ENCODE measurements around the gene SIAH1. TPM values are rescaled to one million over a fixed set of nuclear protein-coding genes. Genes with fewer than 3 reads are reported as not detected.

The SIAH1 gene
- total RNA-seq, 4 donors from 2014 or later, result 21.6 to 31.0 (median 25.9) TPM

DNA sequence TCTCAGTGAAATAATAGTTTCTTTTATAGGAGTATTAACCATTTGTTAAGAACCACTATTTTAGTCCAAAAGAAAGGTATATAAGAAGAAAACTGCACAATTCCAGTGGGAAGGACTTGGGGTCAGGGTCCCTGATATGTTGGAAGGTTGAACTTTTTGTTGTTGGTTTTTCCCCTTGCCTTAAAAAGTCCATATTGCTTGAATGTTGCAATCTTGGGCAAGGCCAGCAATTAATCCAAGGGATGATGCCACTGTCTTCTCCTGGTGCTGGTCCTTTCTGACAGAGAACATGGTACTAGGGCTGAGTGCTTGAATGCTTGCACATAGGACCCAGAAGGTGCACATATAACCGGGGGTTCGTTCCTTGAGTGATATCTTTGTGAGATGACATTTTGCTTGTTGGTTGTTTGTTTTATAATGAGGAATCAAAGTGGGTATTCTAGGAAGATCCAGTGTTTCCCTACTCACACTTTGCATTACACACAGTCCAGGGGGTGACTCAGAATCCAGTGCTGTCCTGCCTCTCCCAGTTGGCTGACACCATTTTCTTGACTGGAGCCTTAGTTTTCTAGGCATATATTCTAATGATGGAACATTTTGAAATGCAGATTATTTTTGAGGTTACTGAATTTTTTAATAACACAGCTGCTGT is 54.9 kb downstream of the SIAH1 start:
- H3K4me3 ChIP-seq, result no peak overlapping the region
- no peak overlapping the region for H3K27ac ChIP-seq (replicated peaks in 1 of 4)
- 100% methylated on average over 2 of the region's 2 CpGs for WGBS
- H3K9me3 ChIP-seq, result no peaks in the 10 kb centered on the region
- no peaks in the 10 kb centered on the region for H3K27me3 ChIP-seq
- DNase-seq (ENCODE audit: extremely low spot score), result no peak
- H3K36me3 ChIP-seq, result peaks cover 10 to 20% (median 16%) of the 10 kb centered on the region in 4 donors
- H3K4me1 ChIP-seq, result peaks cover 0 to 16% (median 6%) of the 10 kb centered on the region in 4 donors
- TF ChIP-seq, protein P1, sequence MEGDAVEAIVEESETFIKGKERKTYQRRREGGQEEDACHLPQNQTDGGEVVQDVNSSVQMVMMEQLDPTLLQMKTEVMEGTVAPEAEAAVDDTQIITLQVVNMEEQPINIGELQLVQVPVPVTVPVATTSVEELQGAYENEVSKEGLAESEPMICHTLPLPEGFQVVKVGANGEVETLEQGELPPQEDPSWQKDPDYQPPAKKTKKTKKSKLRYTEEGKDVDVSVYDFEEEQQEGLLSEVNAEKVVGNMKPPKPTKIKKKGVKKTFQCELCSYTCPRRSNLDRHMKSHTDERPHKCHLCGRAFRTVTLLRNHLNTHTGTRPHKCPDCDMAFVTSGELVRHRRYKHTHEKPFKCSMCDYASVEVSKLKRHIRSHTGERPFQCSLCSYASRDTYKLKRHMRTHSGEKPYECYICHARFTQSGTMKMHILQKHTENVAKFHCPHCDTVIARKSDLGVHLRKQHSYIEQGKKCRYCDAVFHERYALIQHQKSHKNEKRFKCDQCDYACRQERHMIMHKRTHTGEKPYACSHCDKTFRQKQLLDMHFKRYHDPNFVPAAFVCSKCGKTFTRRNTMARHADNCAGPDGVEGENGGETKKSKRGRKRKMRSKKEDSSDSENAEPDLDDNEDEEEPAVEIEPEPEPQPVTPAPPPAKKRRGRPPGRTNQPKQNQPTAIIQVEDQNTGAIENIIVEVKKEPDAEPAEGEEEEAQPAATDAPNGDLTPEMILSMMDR (IDR thresholded peaks at IDR 0.05), result peak in 1 of 3 experiments; percentile 5
- no peak for TF ChIP-seq POLR2A (IDR thresholded peaks at IDR 0.05; ENCODE audit: low read depth)
- intact Hi-C loops (cut with DNase I), result no loop called here

- DNase-seq (ENCODE audit: extremely low spot score), result no peak
- Histone ChIP-seq H3K9me3 (no peaks in the 10 kb centered on the region), H3K4me1 (peaks cover 0 to 14% (median 4%) of the 10 kb centered on the region in 4 donors), H3K27ac (replicated peaks in 1 of 4) (no peak overlapping the region), H3K4me3 (no peak overlapping the region), H3K36me3 (peaks cover 1 to 14% (median 4%) of the 10 kb centered on the region in 4 donors), H3K27me3 (no peaks in the 10 kb centered on the region)
- WGBS, result 90% methylated on average over 4 of the region's 4 CpGs
- intact Hi-C loops (cut with DNase I), result no loop called here
- TF ChIP-seq, protein P1 (IDR thresholded peaks at IDR 0.05), result no peak
- TF ChIP-seq POLR2A (IDR thresholded peaks at IDR 0.05; ENCODE audit: low read depth), result no peak
- TF ChIP-seq EP300 (IDR thresholded peaks at IDR 0.05), result no peak
- TF ChIP-seq POLR2AphosphoS5 (IDR thresholded peaks at IDR 0.05), result no peak
Observed at GRCh38 chr16:48329138-48329537, 56.1 kb downstream of the SIAH1 start.

GRCh38 chr16:48326915-48327314 is 58.3 kb downstream of the SIAH1 start:
- Histone ChIP-seq H3K36me3 (peaks cover 0 to 13% (median 0%) of the 10 kb centered on the region in 4 donors), H3K9me3 (no peaks in the 10 kb centered on the region), H3K4me1 (peaks cover 0 to 14% (median 5%) of the 10 kb centered on the region in 4 donors), H3K4me3 (no peak overlapping the region), H3K27me3 (no peaks in the 10 kb centered on the region), H3K27ac (replicated peaks in 1 of 4) (no peak overlapping the region)
- TF ChIP-seq EP300 (IDR thresholded peaks at IDR 0.05) (no peak), POLR2AphosphoS5 (IDR thresholded peaks at IDR 0.05) (no peak), POLR2A (IDR thresholded peaks at IDR 0.05; ENCODE audit: low read depth) (no peak)
- TF ChIP-seq, protein P1 (IDR thresholded peaks at IDR 0.05), result no peak
- intact Hi-C loops (cut with DNase I), result no loop called here
- 76% methylated on average over 4 of the region's 4 CpGs for WGBS
- no peak for DNase-seq (ENCODE audit: extremely low spot score)

GRCh38 chr16:48323783-48324775 is 61.1 kb downstream of the SIAH1 start:
- Histone ChIP-seq H3K4me3 (no peak overlapping the region), H3K27me3 (no peaks in the 10 kb centered on the region), H3K4me1 (peaks cover 3 to 17% (median 9%) of the 10 kb centered on the region in 4 donors), H3K27ac (replicated peaks in 1 of 4) (no peak overlapping the region), H3K36me3 (peaks cover 0 to 15% (median 0%) of the 10 kb centered on the region in 4 donors), H3K9me3 (no peaks in the 10 kb centered on the region)
- no peak for DNase-seq (ENCODE audit: extremely low spot score)
- WGBS, result 70% methylated on average over 7 of the region's 7 CpGs
- TF ChIP-seq POLR2A (IDR thresholded peaks at IDR 0.05; ENCODE audit: low read depth) (no peak), POLR2AphosphoS5 (IDR thresholded peaks at IDR 0.05) (no peak), EP300 (IDR thresholded peaks at IDR 0.05) (no peak)
- TF ChIP-seq, protein P1 (IDR thresholded peaks at IDR 0.05), result no peak
- intact Hi-C loops (cut with DNase I), result no loop called here
